ENCODE data around the gene CARD10. TPM values are rescaled to one million over a fixed set of nuclear protein-coding genes. Genes with fewer than 3 reads are reported as not detected.

CARD10 gene
- total and polyA plus RNA-seq, 4 donors, result 7.8 to 14.0 (median 8.4) TPM

DNA sequence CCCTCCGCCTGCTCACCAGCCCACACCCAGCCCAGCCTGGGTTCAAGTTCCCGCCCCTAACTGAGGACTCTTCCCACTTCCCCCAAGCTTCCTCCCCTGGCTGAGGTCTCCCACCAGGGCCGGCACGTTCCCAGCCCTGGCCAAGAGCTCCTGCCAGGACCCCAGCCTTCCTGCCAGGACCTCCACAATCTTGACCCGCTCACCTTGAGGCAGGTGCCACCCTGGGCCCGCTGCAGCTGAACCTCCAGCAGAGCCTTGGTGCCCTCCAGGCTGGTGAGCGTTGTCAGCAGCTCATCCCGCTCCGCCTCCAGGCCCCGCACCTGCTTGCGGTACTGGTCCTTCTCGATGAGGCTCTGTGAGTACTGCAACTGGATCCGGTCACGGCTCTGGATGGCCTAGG lies 13.2 kb downstream of the CARD10 start:
- no peak overlapping the region for H3K4me3 ChIP-seq (ENCODE audit: low read depth in 1 of 3, low read length in 3 of 3)
- no peak for TF ChIP-seq TAF1 (conservative IDR thresholded peaks at IDR 0.05)
- no peak for TF ChIP-seq EGR1 (IDR thresholded peaks at IDR 0.05; ENCODE audit: low read depth in 2 of 2)
- TF ChIP-seq RAD21 (IDR thresholded peaks at IDR 0.05), result no peak
- no peak for TF ChIP-seq RXRA (IDR thresholded peaks at IDR 0.05)
- TF ChIP-seq JUND (IDR thresholded peaks at IDR 0.05), result no peak
- TF ChIP-seq NR2F2 (IDR thresholded peaks at IDR 0.05), result no peak
- no peak for TF ChIP-seq HNF4A (conservative IDR thresholded peaks at IDR 0.05)
- TF ChIP-seq HNF4G (IDR thresholded peaks at IDR 0.05), result no peak
- no peak for TF ChIP-seq MAX (IDR thresholded peaks at IDR 0.05)
- TF ChIP-seq ATF3 (IDR thresholded peaks at IDR 0.05), result no peak
- H3K9me3 ChIP-seq (ENCODE audit: control insufficient read depth in 4 of 4, low read length in 3 of 4), result no peaks in the 10 kb centered on the region
- WGBS, result 92% methylated on average over 14 of the region's 14 CpGs
- no peak overlapping the region for H3K9ac ChIP-seq (ENCODE audit: low read depth in 1 of 2, low read length in 2 of 2)
- H3K36me3 ChIP-seq (ENCODE audit: control insufficient read depth in 4 of 4, insufficient read depth in 3 of 4, low read depth in 1 of 4, low read length in 3 of 4), result peaks cover 0 to 4% (median 1%) of the 10 kb centered on the region in 4 donors
- DNase-seq (ENCODE audit: low spot score), result no peak
- H3K4me1 ChIP-seq (ENCODE audit: control insufficient read depth in 4 of 4, insufficient read depth in 4 of 4, low read length in 3 of 4), result peaks cover 18 to 41% (median 24%) of the 10 kb centered on the region in 4 donors
- H3K27ac ChIP-seq (ENCODE audit: low read depth in 1 of 2, low read length in 2 of 2), result no peak overlapping the region
- H3K27me3 ChIP-seq (ENCODE audit: control insufficient read depth in 4 of 4, insufficient read depth in 4 of 4, low read length in 3 of 4), result no peaks in the 10 kb centered on the region

GRCh38 chr22:37505565-37505964 lies 13.7 kb downstream of the CARD10 start:
- H3K9me3 ChIP-seq (ENCODE audit: control insufficient read depth in 4 of 4, low read length in 3 of 4), result no peaks in the 10 kb centered on the region
- DNase-seq (ENCODE audit: low spot score), result no peak
- H3K9ac ChIP-seq (ENCODE audit: low read depth in 1 of 2, low read length in 2 of 2), result no peak overlapping the region
- WGBS, result 96% methylated on average over 4 of the region's 4 CpGs
- H3K4me1 ChIP-seq (ENCODE audit: control insufficient read depth in 4 of 4, insufficient read depth in 4 of 4, low read length in 3 of 4), result peaks cover 21 to 45% (median 28%) of the 10 kb centered on the region in 4 donors
- peaks cover 0 to 4% (median 1%) of the 10 kb centered on the region in 4 donors for H3K36me3 ChIP-seq (ENCODE audit: control insufficient read depth in 4 of 4, insufficient read depth in 3 of 4, low read depth in 1 of 4, low read length in 3 of 4)
- no peak overlapping the region for H3K4me3 ChIP-seq (ENCODE audit: low read depth in 1 of 3, low read length in 3 of 3)
- H3K27me3 ChIP-seq (ENCODE audit: control insufficient read depth in 4 of 4, insufficient read depth in 4 of 4, low read length in 3 of 4), result no peaks in the 10 kb centered on the region
- no peak for TF ChIP-seq NR2F2 (IDR thresholded peaks at IDR 0.05)
- H3K27ac ChIP-seq (ENCODE audit: low read depth in 1 of 2, low read length in 2 of 2), result no peak overlapping the region

DNA sequence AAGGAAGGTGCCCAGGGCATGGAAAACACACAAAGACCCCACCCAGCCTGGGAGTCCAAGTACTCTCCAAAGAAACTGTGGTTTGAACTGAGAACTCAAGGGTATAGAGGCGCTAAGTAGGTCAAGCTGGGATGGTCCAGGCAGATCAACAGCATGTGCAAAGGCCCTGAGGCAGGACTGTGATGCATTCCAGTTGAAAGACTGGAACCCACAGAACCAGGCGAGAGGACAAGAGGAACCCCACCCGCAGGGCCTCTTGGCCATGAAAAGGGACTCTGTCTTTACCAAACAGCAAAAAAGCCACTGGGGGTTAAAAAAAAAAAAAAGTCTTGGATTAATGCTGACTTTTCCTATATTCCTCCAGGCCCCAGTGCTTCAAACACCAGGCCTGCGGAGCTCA lies 14.3 kb downstream of the CARD10 start:
- Histone ChIP-seq H3K4me1 (ENCODE audit: control insufficient read depth in 4 of 4, insufficient read depth in 4 of 4, low read length in 3 of 4) (peaks cover 25 to 51% (median 33%) of the 10 kb centered on the region in 4 donors), H3K36me3 (ENCODE audit: control insufficient read depth in 4 of 4, insufficient read depth in 3 of 4, low read depth in 1 of 4, low read length in 3 of 4) (peaks cover 0 to 4% (median 1%) of the 10 kb centered on the region in 4 donors)
- 95% methylated on average over 4 of the region's 4 CpGs for WGBS

GRCh38 chr22:37503850-37504249 lies 15.4 kb downstream of the CARD10 start:
- Histone ChIP-seq H3K9ac (ENCODE audit: low read depth in 1 of 2, low read length in 2 of 2) (no peak overlapping the region), H3K36me3 (ENCODE audit: control insufficient read depth in 4 of 4, insufficient read depth in 3 of 4, low read depth in 1 of 4, low read length in 3 of 4) (peaks cover 0 to 4% (median 1%) of the 10 kb centered on the region in 4 donors), H3K9me3 (ENCODE audit: control insufficient read depth in 4 of 4, low read length in 3 of 4) (no peaks in the 10 kb centered on the region), H3K27me3 (ENCODE audit: control insufficient read depth in 4 of 4, insufficient read depth in 4 of 4, low read length in 3 of 4) (no peaks in the 10 kb centered on the region), H3K4me3 (ENCODE audit: low read depth in 1 of 3, low read length in 3 of 3) (no peak overlapping the region), H3K4me1 (ENCODE audit: control insufficient read depth in 4 of 4, insufficient read depth in 4 of 4, low read length in 3 of 4) (peaks cover 25 to 55% (median 44%) of the 10 kb centered on the region in 4 donors), H3K27ac (ENCODE audit: low read depth in 1 of 2, low read length in 2 of 2) (peak overlapping the region; percentile 92 to 98)
- DNase-seq (ENCODE audit: low spot score), result no peak
- WGBS, result 65% methylated on average over 11 of the region's 11 CpGs
- peak in 1 of 2 donors; percentile 35 for TF ChIP-seq HNF4A (conservative IDR thresholded peaks at IDR 0.05)
- no peak for TF ChIP-seq FOXA2 (IDR thresholded peaks at IDR 0.05)
- TF ChIP-seq CTCF (IDR thresholded peaks at IDR 0.05; ENCODE audit: low read depth, low read length, missing input control), result no peak
- peak; percentile 60 for TF ChIP-seq NR2F2 (IDR thresholded peaks at IDR 0.05)
- peak in 1 of 2 donors; percentile 18 for TF ChIP-seq JUND (IDR thresholded peaks at IDR 0.05)
- TF ChIP-seq RXRA (IDR thresholded peaks at IDR 0.05), result peak in 1 of 2 donors; percentile 53

More for the DNA sequence above, 14.3 kb downstream of the CARD10 start:
- H3K9ac ChIP-seq (ENCODE audit: low read depth in 1 of 2, low read length in 2 of 2), result no peak overlapping the region
- H3K27ac ChIP-seq (ENCODE audit: low read depth in 1 of 2, low read length in 2 of 2), result peak overlapping the region in 1 of 2 donors; percentile 98
- TF ChIP-seq YY1 (IDR thresholded peaks at IDR 0.05), result no peak
- no peak for TF ChIP-seq FOXA1 (IDR thresholded peaks at IDR 0.05)
- no peak for TF ChIP-seq FOXA2 (IDR thresholded peaks at IDR 0.05)
- H3K4me3 ChIP-seq (ENCODE audit: low read depth in 1 of 3, low read length in 3 of 3), result no peak overlapping the region
- no peaks in the 10 kb centered on the region for H3K27me3 ChIP-seq (ENCODE audit: control insufficient read depth in 4 of 4, insufficient read depth in 4 of 4, low read length in 3 of 4)
- H3K9me3 ChIP-seq (ENCODE audit: control insufficient read depth in 4 of 4, low read length in 3 of 4), result no peaks in the 10 kb centered on the region
- DNase-seq (ENCODE audit: low spot score), result no peak

All from liver (tissue), 9 donors.